Effector CD4-positive, alpha-beta T cell (primary cell): ENCODE results near the gene FAM135A.
A peak's percentile ranks its signal among the peaks of the same experiment; 100 is the strongest.
"Not testable (repeated sequence)": the region's sequence is repeated elsewhere in the genome, so short reads cannot be mapped to it uniquely, and the experiment has no call there.

Source experiments
- DNase-seq: peaks from one replicate; pipeline ENCODE4 v3.0.0-alpha.2; 2020

Gene FAM135A

GRCh38 chr6:70396796-70397729 is 16.2 kb upstream of the FAM135A start:
- no peak for DNase-seq

GRCh38 chr6:70398783-70399728 is 14.3 kb upstream of the FAM135A start:
- no peak for DNase-seq

- no peak for DNase-seq
Observed at GRCh38 chr6:70404658-70405057, 8.7 kb upstream of the FAM135A start.

GRCh38 chr6:70409216-70409615 is 4.1 kb upstream of the FAM135A start:
- DNase-seq = no peak

GRCh38 chr6:70411542-70412251 is 1.6 kb upstream of the FAM135A start:
- DNase-seq = no peak

- DNase-seq = peak; percentile 5
Observed at GRCh38 chr6:70412252-70413113, 825 bp upstream of the FAM135A start.

GRCh38 chr6:70413992-70414494 is 735 bp downstream of the FAM135A start:
- no peak for DNase-seq

GRCh38 chr6:70414813-70415212 is 1.5 kb downstream of the FAM135A start:
- no peak for DNase-seq

- no peak for DNase-seq
Observed at GRCh38 chr6:70415247-70415646, 1.9 kb downstream of the FAM135A start.

- DNase-seq = no peak
Observed at GRCh38 chr6:70415660-70416059, 2.4 kb downstream of the FAM135A start.

GRCh38 chr6:70421509-70421908 is 8.2 kb downstream of the FAM135A start:
- DNase-seq = no peak

GRCh38 chr6:70423189-70424134 is 10.2 kb downstream of the FAM135A start:
- no peak for DNase-seq

- DNase-seq = no peak
Observed at GRCh38 chr6:70424291-70424690, 11.0 kb downstream of the FAM135A start.

GRCh38 chr6:70436320-70436719 is 23.0 kb downstream of the FAM135A start:
- no peak for DNase-seq

GRCh38 chr6:70445001-70445400 is 31.7 kb downstream of the FAM135A start:
- DNase-seq = no peak

- not testable (repeated sequence) for DNase-seq
Observed at GRCh38 chr6:70447343-70448070, 34.2 kb downstream of the FAM135A start.

- DNase-seq = not testable (repeated sequence)
Observed at GRCh38 chr6:70453899-70454298, 40.6 kb downstream of the FAM135A start.

GRCh38 chr6:70456735-70457134 is 43.4 kb downstream of the FAM135A start:
- no peak for DNase-seq

GRCh38 chr6:70459235-70459634 is 45.9 kb downstream of the FAM135A start:
- no peak for DNase-seq

GRCh38 chr6:70459699-70460098 is 46.4 kb downstream of the FAM135A start:
- DNase-seq = not testable (repeated sequence)
